K562 (cell line): Measurements from ENCODE around the gene CDT1. TPM values are rescaled to one million over a fixed set of nuclear protein-coding genes. Genes with fewer than 3 reads are reported as not detected.

Experiments used
- ATAC-seq: fragments of 200-7000 bp; cut with Tn5 transposase; 3 replicates; pipeline ENCODE4 v1.9.1; 2020; ENCODE audit warnings: moderate library complexity
- BruUV-seq: library from RNA; stranded (reverse); fragments of 400-500 nt; replicated peaks from 2 replicates; lab custom pipeline; 2021; lab: Mats Ljungman, UMichigan
- CTCF ChIA-PET: fragments of 300-600 bp; formaldehyde crosslinking; extraction: SDS; loops from one replicate; lab custom pipeline; 2021; ENCODE audit warnings: low intra/inter-chr PET ratio; lab: Yijun Ruan, JAX
- POLR2A ChIA-PET: fragments of 300-600, 350-650 bp; sonication (Branson Sonifier 250); formaldehyde crosslinking; extraction: SDS; loops from one replicate; lab custom pipeline; 2021; ENCODE audit warnings: antibody characterized with exemption, inconsistent platforms; lab: Yijun Ruan, JAX
- DNase-seq, 4 experiments: peaks; one replicate each; pipeline versions ENCODE4 v3.0.0 to v3.0.0-alpha.2; 2011 to 2018; ENCODE audit warnings: low spot score in 3 of 4, mixed read lengths in 3 of 4; ENCODE audit errors: extremely low read depth in 1 of 4
- FAIRE-seq: peaks from 2 replicates; lab custom pipeline; 2011; peaks lifted over from hg19 to GRCh38; lab: Jason Lieb, UNC
- H2AFZ ChIP-seq: 2 replicates; pipeline ENCODE4 v1.6.0; 2011; ENCODE audit warnings: low read depth, low read length, control low read depth, inconsistent platforms
- H3K27ac ChIP-seq: fragments of 200-600 bp; 3 replicates; pipeline ENCODE4 v1.8.0; 2011; ENCODE audit warnings: low read depth, mild to moderate bottlenecking, control low read depth, inconsistent platforms, low read length, moderate library complexity, mixed read lengths; ENCODE audit errors: extremely low read depth
- H3K27me3 ChIP-seq, 2 experiments: fragments of 300-600 bp in 1 of 2; 2 replicates in 1 of 2; 3 replicates in 1 of 2; pipeline versions ENCODE4 v1.6.0 to v1.8.0; 2011; ENCODE audit warnings: inconsistent platforms in 2 of 2, low read length in 2 of 2, mild to moderate bottlenecking in 1 of 2, mixed read lengths in 1 of 2, moderate library complexity in 1 of 2; ENCODE audit not compliant: control insufficient read depth in 2 of 2, insufficient read depth in 2 of 2
- H3K36me3 ChIP-seq: fragments of 300-600 bp; 3 replicates; pipeline ENCODE4 v1.8.0; 2011; ENCODE audit warnings: mild to moderate bottlenecking, low read length, inconsistent platforms; ENCODE audit not compliant: control insufficient read depth, insufficient read depth
- H3K4me1 ChIP-seq, 2 experiments: fragments of 200-600 bp in 1 of 2; replicated peaks in 1 of 2; 2 replicates in 1 of 2; 3 replicates in 1 of 2; pipeline versions ENCODE4 v1.5.1 to v1.8.0; 2011; ENCODE audit warnings: inconsistent platforms in 2 of 2, low read length in 2 of 2, mild to moderate bottlenecking in 1 of 2, mixed read lengths in 1 of 2, moderate library complexity in 1 of 2; ENCODE audit not compliant: control insufficient read depth in 2 of 2, insufficient read depth in 2 of 2
- H3K4me2 ChIP-seq: 2 replicates; pipeline ENCODE4 v1.6.1; 2011; ENCODE audit warnings: low read length, control low read depth, inconsistent platforms, mixed read lengths; ENCODE audit not compliant: insufficient read depth
- H3K4me3 ChIP-seq: fragments of 200-600 bp; sonication (generic), shearing (Covaris generic); 2 replicates; pipeline ENCODE4 v1.5.1; 2016; ENCODE audit warnings: control low read depth, inconsistent platforms
- H3K79me2 ChIP-seq: fragments of 200-600 bp; 3 replicates; pipeline ENCODE4 v1.8.0; 2011; ENCODE audit warnings: low read length, inconsistent platforms; ENCODE audit not compliant: control insufficient read depth, insufficient read depth
- H3K9ac ChIP-seq, 2 experiments: 2 replicates each; pipeline versions ENCODE4 v1.6.0 to v1.6.1; 2011; ENCODE audit warnings: low read depth in 2 of 2, low read length in 2 of 2, control low read depth in 1 of 2, inconsistent platforms in 1 of 2, mild to moderate bottlenecking in 1 of 2, mixed read lengths in 1 of 2; ENCODE audit not compliant: insufficient read depth in 1 of 2
- H3K9me1 ChIP-seq: one replicate; pipeline ENCODE4 v1.6.0; 2011; ENCODE audit warnings: inconsistent platforms, mild to moderate bottlenecking, low read length, moderate library complexity; ENCODE audit not compliant: control insufficient read depth, insufficient read depth
- H3K9me3 ChIP-seq: replicated peaks from 2 replicates; pipeline ENCODE4 v1.5.1; 2011; ENCODE audit warnings: low read depth, low read length, inconsistent platforms; ENCODE audit not compliant: control insufficient read depth, insufficient read depth
- H4K20me1 ChIP-seq: replicated peaks from 2 replicates; pipeline ENCODE4 v1.6.1; 2011; ENCODE audit warnings: low read length, inconsistent platforms, mixed read lengths; ENCODE audit not compliant: control insufficient read depth, insufficient read depth
- HIVEP1 ChIP-seq: fragments of 250-450 bp; sonication (Bioruptor Pico); IDR thresholded peaks from 2 replicates; pipeline ENCODE4 v1.4.0; 2020; ENCODE audit warnings: mild to moderate bottlenecking
- HNRNPL ChIP-seq: fragments of 200-400 bp; formaldehyde crosslinking; IDR thresholded peaks from 2 replicates; pipeline ENCODE4 v1.6.1; 2017; ENCODE audit warnings: low read depth, mild to moderate bottlenecking, low read length
- KLF16 ChIP-seq: IDR thresholded peaks from 2 replicates; pipeline ENCODE4 v1.6.1; 2016; ENCODE audit warnings: antibody characterized with exemption
- PHF20 ChIP-seq: fragments of 450-650 bp; IDR thresholded peaks from 2 replicates; pipeline ENCODE4 v1.6.1; 2018; ENCODE audit not compliant: partially characterized antibody
- PPARD ChIP-seq: fragments of 250-450 bp; sonication (Bioruptor Pico); IDR thresholded peaks from 2 replicates; pipeline ENCODE4 v1.8.0; 2022; ENCODE audit warnings: inconsistent platforms, mild to moderate bottlenecking, moderate library complexity
- RCOR1 ChIP-seq, 2 experiments: IDR thresholded peaks; 2 replicates each; pipeline ENCODE4 v1.6.1; 2012; ENCODE audit warnings: low read depth in 2 of 2, low read length in 2 of 2, borderline replicate concordance in 1 of 2, improper control_type of control experiment in 1 of 2
- TGIF2 ChIP-seq: sonication (generic); formaldehyde crosslinking; IDR thresholded peaks from 2 replicates; pipeline ENCODE4 v1.8.1; 2022; ENCODE audit warnings: mild to moderate bottlenecking, missing genetic modification reagents, moderate library complexity
- ZNF586 ChIP-seq: fragments of 450-650 bp; formaldehyde crosslinking; conservative IDR thresholded peaks from 2 replicates; pipeline ENCODE4 v1.4.0; 2020; ENCODE audit warnings: mild to moderate bottlenecking, moderate library complexity
- WGBS: fragments of 100-300 bp; shearing (Covaris generic); methylation state at CpG from one replicate; pipeline ENCODE4 v1.1.6; 2016; ENCODE audit warnings: low coverage, mixed read lengths; ENCODE audit not compliant: insufficient coverage; ENCODE audit errors: missing lambda C conversion rate; 5-methylcytosine and 5-hydroxymethylcytosine counted together
- in situ Hi-C: fragments of 300-500 bp; cut with MboI; formaldehyde crosslinking; loops from 4 replicates; pipeline ENCODE4 v1.15.0; 2018; ENCODE audit warnings: inconsistent platforms, mixed read lengths
- intact Hi-C: fragments of 100-400 bp; cut with micrococcal nuclease; formaldehyde crosslinking; loops from 2 replicates; pipeline ENCODE4 v1.14.2; 2022
- polyA plus RNA-seq, 8 experiments: library from polyadenylated mRNA; depleted of rRNA in 4 of 8; stranded (reverse) in 5 of 8; unstranded in 3 of 8; fragments of >200 nt; fragmentation: Nextera tagmentation in 2 of 8; fragmentation: Illumina TruSeq in 1 of 8; extraction: Ambion mirVana in 2 of 8; extraction: Trizol in 1 of 8; gene quantifications; 2 replicates each; pipeline versions ENCODE4 v1.2.1 to v1.2.3, GENCODE V29; 2011 to 2014; ENCODE audit warnings: inconsistent platforms in 1 of 8, missing spikeins in 1 of 8
- total RNA-seq, 7 experiments: library from RNA; depleted of rRNA in 6 of 7; stranded (reverse); fragments of >200 nt in 6 of 7; fragmentation: Illumina TruSeq in 2 of 7; extraction: Trizol in 2 of 7; gene quantifications; 2 replicates each; pipeline versions ENCODE4 v1.2.1 to v1.2.3, GENCODE V29; 2011 to 2021; ENCODE audit warnings: low replicate concordance in 1 of 7
- TF ChIP-seq, protein P1 (sequence below), 3 experiments: fragments of 200-800 bp in 1 of 3; sonication (Bioruptor generic) in 1 of 3; sonication (generic) in 1 of 3; formaldehyde crosslinking in 1 of 3; IDR thresholded peaks; 2 replicates each; pipeline versions ENCODE4 v1.6.1 to v1.8.0; 2016 to 2022; ENCODE audit warnings: mild to moderate bottlenecking in 2 of 3, missing compliant biosample characterization in 2 of 3, missing genetic modification characterization in 2 of 3, missing genetic modification reagents in 1 of 3
- TF ChIP-seq, protein P2 (sequence below): fragments of 250-450 bp; sonication (Bioruptor Pico); IDR thresholded peaks from 2 replicates; pipeline ENCODE4 v1.6.1; 2021; ENCODE audit warnings: mild to moderate bottlenecking
- TF ChIP-seq, protein P3 (sequence below): fragments of 250-450 bp; sonication (Bioruptor Pico); IDR thresholded peaks from 2 replicates; pipeline ENCODE4 v1.8.0; 2022; ENCODE audit warnings: inconsistent platforms, mild to moderate bottlenecking, moderate library complexity, borderline replicate concordance

CDT1 gene
- total and polyA plus RNA-seq, 9 of the 15 experiments (the other 6 are each of a cell fraction or from before 2014, with no cell fraction given) = 0.92 to 178 (median 14.2) TPM

DNA sequence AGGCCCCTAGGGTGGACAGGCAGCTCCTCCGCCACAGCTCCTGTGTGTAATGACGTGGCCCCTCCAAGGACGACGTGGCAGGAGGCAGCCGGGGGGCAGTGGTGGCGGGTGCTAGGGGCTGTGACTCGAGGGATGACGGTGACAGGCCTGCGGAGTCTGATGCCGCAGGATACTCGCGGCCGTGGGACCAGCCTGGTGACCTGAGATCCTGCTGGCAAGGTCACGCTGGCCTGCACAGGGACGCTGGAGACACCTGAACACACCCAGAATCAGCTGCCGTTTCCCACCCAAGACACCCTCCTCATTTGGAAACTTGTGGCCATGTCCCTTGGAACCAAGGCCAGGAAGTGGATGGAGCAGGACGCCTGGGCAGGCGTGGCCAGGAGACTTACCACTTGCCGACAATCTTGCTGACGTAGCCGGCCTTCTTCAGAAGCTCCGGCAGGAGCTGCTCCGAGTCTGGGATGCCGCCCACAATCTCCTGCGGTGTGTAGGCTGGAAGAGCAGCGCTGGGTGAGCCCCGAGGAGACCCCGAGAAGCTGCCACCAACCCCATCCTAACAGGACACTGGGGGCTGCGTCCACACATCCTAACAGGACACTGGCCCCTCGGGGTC is 37.1 kb downstream of the CDT1 start:
- Histone ChIP-seq H3K27ac (no peak overlapping the region), H3K9ac (peak overlapping the region in 1 of 2 experiments; percentile 45; a peak in 1 of 4 replicates), H3K4me3 (no peak overlapping the region), H3K9me3 (no peaks in the 10 kb centered on the region), H3K27me3 (no peaks in the 10 kb centered on the region), H3K36me3 (no peaks in the 10 kb centered on the region; the same call in 2 of the 3 replicates), H3K79me2 (no peaks in the 10 kb centered on the region), H3K4me1 (peaks cover 0 to 47% of the 10 kb centered on the region in 2 experiments; a peak in 2 of 5 replicates), H4K20me1 (no peaks in the 10 kb centered on the region), H2AFZ (no peak overlapping the region), H3K9me1 (no peaks in the 10 kb centered on the region), H3K4me2 (no peak overlapping the region)
- DNase-seq = no peak
- intact Hi-C loops = no loop called here
- no peak for FAIRE-seq
- no peak for TF ChIP-seq PPARD (CRISPR knock-in tag)
- no peak for TF ChIP-seq RCOR1 (IDR thresholded peaks at IDR 0.05; ENCODE audit: borderline replicate concordance in 1 of 2, low read depth in 2 of 2, low read length in 2 of 2)
- TF ChIP-seq, protein P1, sequence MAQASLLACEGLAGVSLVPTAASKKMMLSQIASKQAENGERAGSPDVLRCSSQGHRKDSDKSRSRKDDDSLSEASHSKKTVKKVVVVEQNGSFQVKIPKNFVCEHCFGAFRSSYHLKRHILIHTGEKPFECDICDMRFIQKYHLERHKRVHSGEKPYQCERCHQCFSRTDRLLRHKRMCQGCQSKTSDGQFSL (CRISPR knock-in tag; IDR thresholded peaks at IDR 0.05) = no peak
- TF ChIP-seq, protein P1 (tag; IDR thresholded peaks at IDR 0.05) = no peak
- no peak for TF ChIP-seq TGIF2
- no peak for TF ChIP-seq PHF20
- TF ChIP-seq KLF16 = no peak
- no peak for TF ChIP-seq HIVEP1 (CRISPR knock-in tag)
- TF ChIP-seq, protein P2, sequence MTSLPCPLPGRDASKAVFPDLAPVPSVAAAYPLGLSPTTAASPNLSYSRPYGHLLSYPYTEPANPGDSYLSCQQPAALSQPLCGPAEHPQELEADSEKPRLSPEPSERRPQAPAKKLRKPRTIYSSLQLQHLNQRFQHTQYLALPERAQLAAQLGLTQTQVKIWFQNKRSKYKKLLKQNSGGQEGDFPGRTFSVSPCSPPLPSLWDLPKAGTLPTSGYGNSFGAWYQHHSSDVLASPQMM (CRISPR knock-in tag) = no peak
- TF ChIP-seq, protein P3, sequence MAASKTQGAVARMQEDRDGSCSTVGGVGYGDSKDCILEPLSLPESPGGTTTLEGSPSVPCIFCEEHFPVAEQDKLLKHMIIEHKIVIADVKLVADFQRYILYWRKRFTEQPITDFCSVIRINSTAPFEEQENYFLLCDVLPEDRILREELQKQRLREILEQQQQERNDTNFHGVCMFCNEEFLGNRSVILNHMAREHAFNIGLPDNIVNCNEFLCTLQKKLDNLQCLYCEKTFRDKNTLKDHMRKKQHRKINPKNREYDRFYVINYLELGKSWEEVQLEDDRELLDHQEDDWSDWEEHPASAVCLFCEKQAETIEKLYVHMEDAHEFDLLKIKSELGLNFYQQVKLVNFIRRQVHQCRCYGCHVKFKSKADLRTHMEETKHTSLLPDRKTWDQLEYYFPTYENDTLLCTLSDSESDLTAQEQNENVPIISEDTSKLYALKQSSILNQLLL (CRISPR knock-in tag) = no peak
- no peak for TF ChIP-seq HNRNPL
- no peak for TF ChIP-seq ZNF586 (CRISPR knock-in tag)
- in situ Hi-C loops = no loop called here
- CTCF ChIA-PET = no interaction called here
- POLR2A ChIA-PET = interaction anchor here (0.7 to 1.0 kb wide), 3 partner anchors 13 to 87 kb away, joined by 3 to 4 read pairs (median 4); no protein-coding TSS in a partner anchor
- 89% methylated on average over 30 of the region's 30 CpGs for WGBS
- no TSS peak for BruUV-seq
- ATAC-seq = no peak
